ENCODE data around the gene KRT39. TPM values are rescaled to one million over a fixed set of nuclear protein-coding genes. Genes with fewer than 3 reads are reported as not detected.

The KRT39 gene
- total RNA-seq, 3 donors from 2014 or later: 0.52 TPM; not detected in 2

GRCh38 chr17:40910441-40910841, 56.3 kb downstream of the KRT39 start:
- no peak for ATAC-seq
- intact Hi-C loops (cut with DNase I, micrococcal nuclease): no loop called here
- DNase-seq: no peak
- TF ChIP-seq, protein P1, sequence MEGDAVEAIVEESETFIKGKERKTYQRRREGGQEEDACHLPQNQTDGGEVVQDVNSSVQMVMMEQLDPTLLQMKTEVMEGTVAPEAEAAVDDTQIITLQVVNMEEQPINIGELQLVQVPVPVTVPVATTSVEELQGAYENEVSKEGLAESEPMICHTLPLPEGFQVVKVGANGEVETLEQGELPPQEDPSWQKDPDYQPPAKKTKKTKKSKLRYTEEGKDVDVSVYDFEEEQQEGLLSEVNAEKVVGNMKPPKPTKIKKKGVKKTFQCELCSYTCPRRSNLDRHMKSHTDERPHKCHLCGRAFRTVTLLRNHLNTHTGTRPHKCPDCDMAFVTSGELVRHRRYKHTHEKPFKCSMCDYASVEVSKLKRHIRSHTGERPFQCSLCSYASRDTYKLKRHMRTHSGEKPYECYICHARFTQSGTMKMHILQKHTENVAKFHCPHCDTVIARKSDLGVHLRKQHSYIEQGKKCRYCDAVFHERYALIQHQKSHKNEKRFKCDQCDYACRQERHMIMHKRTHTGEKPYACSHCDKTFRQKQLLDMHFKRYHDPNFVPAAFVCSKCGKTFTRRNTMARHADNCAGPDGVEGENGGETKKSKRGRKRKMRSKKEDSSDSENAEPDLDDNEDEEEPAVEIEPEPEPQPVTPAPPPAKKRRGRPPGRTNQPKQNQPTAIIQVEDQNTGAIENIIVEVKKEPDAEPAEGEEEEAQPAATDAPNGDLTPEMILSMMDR (IDR thresholded peaks at IDR 0.05): no peak
- no peaks in the 10 kb centered on the region for H3K9me3 ChIP-seq
- H3K36me3 ChIP-seq (ENCODE audit: low read depth): no peaks in the 10 kb centered on the region
- H3K4me1 ChIP-seq (ENCODE audit: low read depth): peaks cover 7% of the 10 kb centered on the region
- no peak overlapping the region for H3K4me3 ChIP-seq

DNA sequence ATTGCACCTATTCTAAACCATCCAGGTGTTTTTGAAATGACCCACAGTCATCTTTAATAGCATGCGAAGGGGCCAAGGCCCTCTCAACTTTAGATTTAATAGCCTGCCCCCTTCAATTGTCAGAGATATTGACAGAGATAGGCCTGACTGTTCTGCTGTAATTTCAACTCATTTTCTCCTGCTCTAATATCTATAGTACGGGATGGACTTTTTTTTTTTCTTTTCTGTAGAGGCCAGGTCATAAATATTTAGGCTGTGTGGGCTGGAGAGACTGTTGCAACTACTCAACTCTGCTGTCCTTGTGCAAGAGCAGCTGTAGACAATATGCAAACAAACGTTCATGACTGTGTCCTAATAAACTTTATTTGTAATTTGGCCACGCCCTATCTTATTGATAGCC, 57.0 kb downstream of the KRT39 start:
- no peak overlapping the region for H3K4me3 ChIP-seq
- no peak for DNase-seq
- TF ChIP-seq, protein P1 (IDR thresholded peaks at IDR 0.05): no peak
- no peak for ATAC-seq
- H3K4me1 ChIP-seq (ENCODE audit: low read depth): peaks cover 7% of the 10 kb centered on the region
- H3K36me3 ChIP-seq (ENCODE audit: low read depth): no peaks in the 10 kb centered on the region
- no peaks in the 10 kb centered on the region for H3K9me3 ChIP-seq
- intact Hi-C loops (cut with DNase I, micrococcal nuclease): loop anchor here (5.0 to 10.0 kb wide), 3 partner anchors 413 to 753 kb away; no protein-coding TSS in a partner anchor

- H3K36me3 ChIP-seq (ENCODE audit: low read depth): no peaks in the 10 kb centered on the region
- DNase-seq (peak; percentile 68 to 83 (median 78)), ATAC-seq (peak; percentile 92)
- H3K4me3 ChIP-seq: no peak overlapping the region
- H3K9me3 ChIP-seq: no peaks in the 10 kb centered on the region
- intact Hi-C loops (cut with DNase I, micrococcal nuclease): loop anchor here (5.0 to 10.0 kb wide), 3 partner anchors 413 to 753 kb away; no protein-coding TSS in a partner anchor
- peaks cover 7% of the 10 kb centered on the region for H3K4me1 ChIP-seq (ENCODE audit: low read depth)
- TF ChIP-seq, protein P1 (IDR thresholded peaks at IDR 0.05): peak; percentile 41
These were observed 57.4 kb downstream of the KRT39 start for GRCh38 chr17:40909351-40909750.

Other genes starting within 250 kb of the KRT39 start
- gene KRT25, start 211.6 kb downstream of the KRT39 start, total RNA-seq: not detected
- not detected for gene KRT26, start 194.7 kb downstream of the KRT39 start, total RNA-seq
- not detected for gene KRT27, start 184.4 kb downstream of the KRT39 start, total RNA-seq
- gene KRT28, start 167.0 kb downstream of the KRT39 start, total RNA-seq: not detected
- gene KRT10, start 144.3 kb downstream of the KRT39 start, total RNA-seq: 10 to 100 TPM; 24.5 to 33.1 (median 26.4) TPM
- 1 to 10 TPM in 2 of 3 donors, under 1 TPM in 1; 0.80 to 6.0 (median 2.5) TPM for gene KRT12, start 99.7 kb downstream of the KRT39 start, total RNA-seq
- gene KRT20, start 81.7 kb downstream of the KRT39 start, total RNA-seq: 1,000 to 10,000 TPM in 2 of 3 donors, 100 to 1,000 TPM in 1; 553 to 1,810 (median 1,312) TPM
- gene KRT23, start 29.3 kb downstream of the KRT39 start, total RNA-seq: under 1 TPM in 1 of 3 donors, not detected in 2; 0.53 TPM
- under 1 TPM in 1 of 3 donors, not detected in 2; 0.22 TPM for gene KRT40, start 17.4 kb upstream of the KRT39 start, total RNA-seq
- gene KRTAP3-3, start 27.2 kb upstream of the KRT39 start, total RNA-seq: not detected
- not detected for gene KRTAP3-2, start 33.0 kb upstream of the KRT39 start, total RNA-seq
- gene KRTAP3-1, start 42.2 kb upstream of the KRT39 start, total RNA-seq: not detected
- gene KRTAP1-5, start 60.3 kb upstream of the KRT39 start, total RNA-seq: not detected
- gene KRTAP1-4, start 63.2 kb upstream of the KRT39 start, total RNA-seq: not detected
- gene KRTAP1-3, start 67.9 kb upstream of the KRT39 start, total RNA-seq: not detected
- not detected for gene KRTAP1-1, start 74.5 kb upstream of the KRT39 start, total RNA-seq
- gene KRTAP2-1, start 80.4 kb upstream of the KRT39 start, total RNA-seq: not detected
- gene KRTAP2-2, start 88.3 kb upstream of the KRT39 start, total RNA-seq: not detected
- gene KRTAP2-3, start 93.2 kb upstream of the KRT39 start, total RNA-seq: not detected
- gene KRTAP2-4, start 98.9 kb upstream of the KRT39 start, total RNA-seq: not detected
- gene KRTAP4-7, start 117.2 kb upstream of the KRT39 start, total RNA-seq: not detected
- not detected for gene KRTAP4-8, start 131.2 kb upstream of the KRT39 start, total RNA-seq
- gene KRTAP4-16, start 135.3 kb upstream of the KRT39 start, total RNA-seq: not detected
- gene KRTAP4-9, start 138.4 kb upstream of the KRT39 start, total RNA-seq: not detected
- gene KRTAP4-11, start 151.4 kb upstream of the KRT39 start, total RNA-seq: not detected
- gene KRTAP4-12, start 157.2 kb upstream of the KRT39 start, total RNA-seq: not detected
- not detected for gene KRTAP4-6, start 173.6 kb upstream of the KRT39 start, total RNA-seq
- gene KRTAP4-5, start 182.9 kb upstream of the KRT39 start, total RNA-seq: not detected
- not detected for gene KRTAP4-4, start 193.8 kb upstream of the KRT39 start, total RNA-seq
- not detected for gene KRTAP4-3, start 201.3 kb upstream of the KRT39 start, total RNA-seq
- gene KRTAP4-2, start 211.3 kb upstream of the KRT39 start, total RNA-seq: not detected
- gene KRTAP4-1, start 218.0 kb upstream of the KRT39 start, total RNA-seq: under 1 TPM in 1 of 3 donors, not detected in 2; 0.84 TPM
- not detected for gene KRTAP9-1, start 222.9 kb upstream of the KRT39 start, total RNA-seq